Small intestine (tissue), 16 donors: ENCODE data around the gene NR0B2. TPM values are rescaled to one million over a fixed set of nuclear protein-coding genes. Genes with fewer than 3 reads are reported as not detected.

Experiments used
- DNase-seq, 2 donors: peaks; one replicate each; pipeline versions ENCODE4 v3.0.0 to v3.0.0-alpha.2; 2013
- FAIRE-seq: peaks from 2 replicates; lab custom pipeline; 2012; peaks lifted over from hg19 to GRCh38; lab: Jason Lieb, UNC
- H3K27ac ChIP-seq, 3 donors: one replicate each; pipeline ENCODE4 v1.5.1; 2013; ENCODE audit warnings: low read length in 2 of 3, mild to moderate bottlenecking in 2 of 3, control low read depth in 1 of 3, inconsistent platforms in 1 of 3, low read depth in 1 of 3, moderate library complexity in 1 of 3
- H3K27me3 ChIP-seq, 3 donors: one replicate each; pipeline ENCODE4 v1.6.1; 2013; ENCODE audit warnings: low read length in 3 of 3, inconsistent platforms in 1 of 3; ENCODE audit not compliant: control insufficient read depth in 3 of 3, insufficient read depth in 3 of 3
- H3K36me3 ChIP-seq, 3 donors: one replicate each; pipeline ENCODE4 v1.6.1; 2013; ENCODE audit warnings: low read length in 3 of 3, inconsistent platforms in 1 of 3, low read depth in 1 of 3, mild to moderate bottlenecking in 1 of 3, moderate library complexity in 1 of 3; ENCODE audit not compliant: control insufficient read depth in 3 of 3, insufficient read depth in 2 of 3
- H3K4me1 ChIP-seq, 3 donors: one replicate each; pipeline ENCODE4 v1.6.1; 2013; ENCODE audit warnings: low read length in 2 of 3, inconsistent platforms in 1 of 3, low read depth in 1 of 3, mild to moderate bottlenecking in 1 of 3, moderate library complexity in 1 of 3; ENCODE audit not compliant: control insufficient read depth in 3 of 3, insufficient read depth in 2 of 3
- H3K4me3 ChIP-seq, 3 donors: one replicate each; pipeline ENCODE4 v1.5.1; 2013; ENCODE audit warnings: low read length in 3 of 3, control low read depth in 1 of 3, inconsistent platforms in 1 of 3, low read depth in 1 of 3, mild to moderate bottlenecking in 1 of 3, moderate library complexity in 1 of 3
- H3K9me3 ChIP-seq, 2 donors: one replicate each; pipeline ENCODE4 v1.6.1; 2013; ENCODE audit warnings: low read depth in 1 of 2, low read length in 1 of 2; ENCODE audit not compliant: control insufficient read depth in 2 of 2, insufficient read depth in 1 of 2
- WGBS, 3 donors: extraction: QIAGEN DNeasy Blood & Tissue Kit; methylation state at CpG; one replicate each; pipeline ENCODE4 v1.1.7; 2013; 5-methylcytosine and 5-hydroxymethylcytosine counted together
- long read RNA-seq, 10 donors: transcript quantifications; one replicate each; lab custom pipeline, GENCODE V29; 2026
- polyA plus RNA-seq, 4 donors: library from polyadenylated mRNA; stranded (reverse) in 3 of 4; unstranded in 1 of 4; fragments of 200-250 nt in 3 of 4; fragments of 120-200 nt in 1 of 4; gene quantifications; one replicate each; pipeline versions ENCODE4 v1.2.1 to v1.2.3, GENCODE V29; 2013
- donor health status: healthy with polysubstance abuse.
- donor health status: control.
- donor health status: control.
- donor health status: Bipolar disorder and iron deficiency.
- donor health status: healthy.

Gene NR0B2
- polyA plus RNA-seq: 100 to 1,000 TPM in 2 of 4 donors, 10 to 100 TPM in 2; 54.9 to 443 (median 216) TPM
- long read RNA-seq, donor 1: 0 reads
- long read RNA-seq, donor 2, transcript NR0B2-201 (2 exons, 1,156 nt): major isoform, 28 of 28 reads
- long read RNA-seq, donor 2, partial matches to known transcripts: 0 of 28 reads
- long read RNA-seq, donor 2, other reads (novel, unspliced or antisense): 0 of 28 reads
- long read RNA-seq, donor 3, transcript NR0B2-201 (2 exons, 1,156 nt): major isoform, 42 of 219 reads
- long read RNA-seq, donor 3, partial matches to known transcripts: 143 of 219 reads
- long read RNA-seq, donor 3, other reads (novel, unspliced or antisense): 34 of 219 reads
- long read RNA-seq, donor 4: 0 reads
- long read RNA-seq, donor 5, transcript NR0B2-201 (2 exons, 1,156 nt): major isoform, 14 of 14 reads
- long read RNA-seq, donor 5, partial matches to known transcripts: 0 of 14 reads
- long read RNA-seq, donor 5, other reads (novel, unspliced or antisense): 0 of 14 reads
- long read RNA-seq, donor 6, transcript NR0B2-201 (2 exons, 1,156 nt): major isoform, 92 of 232 reads
- long read RNA-seq, donor 6, partial matches to known transcripts: 105 of 232 reads
- long read RNA-seq, donor 6, other reads (novel, unspliced or antisense): 35 of 232 reads
- long read RNA-seq, donor 7: 0 reads
- long read RNA-seq, donor 8: 0 reads
- long read RNA-seq, donor 9, transcript NR0B2-201 (2 exons, 1,156 nt): major isoform, 17 of 33 reads
- long read RNA-seq, donor 9, partial matches to known transcripts: 16 of 33 reads
- long read RNA-seq, donor 9, other reads (novel, unspliced or antisense): 0 of 33 reads
- long read RNA-seq, donor 10, transcript NR0B2-201 (2 exons, 1,156 nt): major isoform, 13 of 13 reads
- long read RNA-seq, donor 10, partial matches to known transcripts: 0 of 13 reads
- long read RNA-seq, donor 10, other reads (novel, unspliced or antisense): 0 of 13 reads

DNA sequence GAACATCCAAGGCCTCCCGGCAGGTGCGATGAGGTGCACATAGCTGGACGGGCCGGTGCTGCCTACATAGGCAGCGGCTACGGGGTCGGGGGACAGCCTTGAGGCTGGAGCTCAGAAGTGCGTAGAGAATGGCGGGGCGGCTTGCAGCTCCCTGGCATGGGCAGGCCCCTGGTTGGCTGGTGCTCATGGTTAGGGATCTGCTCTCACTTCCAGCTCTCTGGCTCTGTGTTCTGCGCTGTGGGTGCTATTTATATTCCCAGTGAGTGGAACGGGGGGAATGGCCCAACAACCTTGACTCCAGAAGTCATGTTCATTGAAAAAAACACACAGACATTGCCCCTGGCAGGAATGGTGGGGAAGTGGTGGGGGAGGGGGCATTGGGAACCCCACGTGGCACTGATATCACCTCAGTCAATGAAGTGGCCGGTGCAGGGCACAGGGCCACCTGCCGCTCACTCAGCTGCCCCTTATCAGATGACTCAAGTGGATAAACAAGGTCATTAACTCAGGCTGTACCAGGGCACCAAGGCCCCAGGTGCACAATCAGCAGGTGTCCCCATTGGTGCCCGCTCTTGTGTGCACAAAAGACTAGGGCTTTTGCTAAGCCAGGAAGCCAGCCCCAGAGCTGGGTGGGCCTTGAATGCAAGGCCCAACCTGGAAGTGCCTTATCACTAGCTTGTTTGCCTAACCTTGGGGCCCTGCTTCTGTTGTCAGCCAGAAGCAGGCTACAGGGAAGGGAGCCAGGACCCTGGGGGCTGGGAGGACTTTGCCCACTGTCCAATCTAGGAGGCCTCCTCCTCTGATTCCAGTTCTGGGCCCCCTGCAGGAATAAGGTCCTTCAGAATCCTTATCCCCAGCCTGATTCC lies at the start of gene NR0B2:
NR0B2 (minus strand) TSS at position 222 of the 866 bp plus-strand sequence; CDS start at position 187, 35 bp downstream.
- H3K27me3 ChIP-seq: no peaks in the 10 kb centered on the region
- H3K9me3 ChIP-seq: no peaks in the 10 kb centered on the region
- peaks cover 0 to 39% (median 0%) of the 10 kb centered on the region in 3 donors for H3K4me1 ChIP-seq
- DNase-seq (peak; percentile 97 to 99), FAIRE-seq (no peak)
- H3K36me3 ChIP-seq: peaks cover 0 to 35% (median 3%) of the 10 kb centered on the region in 3 donors
- 20 to 65% (median 41%) methylated on average over 15 to 16 of the region's 16 CpGs for WGBS, 3 donors
- peak within 1 kb of the TSS in 2 of 3 donors; percentile 75 to 84 for H3K4me3 ChIP-seq
- H3K27ac ChIP-seq: peak within 1 kb of the TSS; percentile 89 to 100 (median 96)

DNA sequence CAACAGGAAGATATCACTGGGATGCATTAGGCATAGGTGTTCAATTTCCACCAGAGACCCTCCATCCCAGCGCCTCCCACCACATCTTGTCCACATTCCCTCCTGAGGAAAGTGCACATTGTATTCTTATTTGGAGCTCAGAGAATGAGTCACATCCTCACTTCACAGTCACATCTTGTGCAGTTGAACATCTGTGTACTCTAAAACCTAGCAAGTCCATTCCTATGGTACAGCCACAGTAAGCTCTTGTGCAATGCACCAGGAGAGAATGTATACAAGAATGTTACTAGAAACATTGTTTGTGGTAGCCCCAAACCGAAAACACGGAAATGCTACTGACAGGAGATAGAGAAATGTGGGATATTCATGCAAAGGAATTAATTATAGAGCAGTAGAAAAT lies 48.1 kb upstream of the NR0B2 start:
- H3K27me3 ChIP-seq: peaks cover 0 to 13% (median 8%) of the 10 kb centered on the region in 3 donors
- peaks cover 0 to 4% (median 0%) of the 10 kb centered on the region in 3 donors for H3K4me1 ChIP-seq
- H3K9me3 ChIP-seq: no peaks in the 10 kb centered on the region
- H3K4me3 ChIP-seq: no peak overlapping the region
- no peak overlapping the region for H3K27ac ChIP-seq
- 66 to 82% (median 77%) methylated on average over 3 of the region's 3 CpGs for WGBS, 3 donors
- no peak for FAIRE-seq
- H3K36me3 ChIP-seq: peaks cover 0 to 7% (median 0%) of the 10 kb centered on the region in 3 donors
- DNase-seq: no peak

- WGBS, 3 donors: 6 to 21% (median 19%) methylated on average over 3 of the region's 3 CpGs
- H3K4me1 ChIP-seq: peaks cover 0 to 4% (median 0%) of the 10 kb centered on the region in 3 donors
- peak overlapping the region; percentile 33 to 65 (median 57) for H3K27ac ChIP-seq
- H3K36me3 ChIP-seq: peaks cover 0 to 7% (median 0%) of the 10 kb centered on the region in 3 donors
- no peak for FAIRE-seq
- no peak for DNase-seq
- H3K27me3 ChIP-seq: peaks cover 0 to 13% (median 8%) of the 10 kb centered on the region in 3 donors
- no peaks in the 10 kb centered on the region for H3K9me3 ChIP-seq
- H3K4me3 ChIP-seq: peak overlapping the region; percentile 57 to 90 (median 77)
Measured at GRCh38 chr1:26960625-26960966, 46.8 kb upstream of the NR0B2 start.

DNA sequence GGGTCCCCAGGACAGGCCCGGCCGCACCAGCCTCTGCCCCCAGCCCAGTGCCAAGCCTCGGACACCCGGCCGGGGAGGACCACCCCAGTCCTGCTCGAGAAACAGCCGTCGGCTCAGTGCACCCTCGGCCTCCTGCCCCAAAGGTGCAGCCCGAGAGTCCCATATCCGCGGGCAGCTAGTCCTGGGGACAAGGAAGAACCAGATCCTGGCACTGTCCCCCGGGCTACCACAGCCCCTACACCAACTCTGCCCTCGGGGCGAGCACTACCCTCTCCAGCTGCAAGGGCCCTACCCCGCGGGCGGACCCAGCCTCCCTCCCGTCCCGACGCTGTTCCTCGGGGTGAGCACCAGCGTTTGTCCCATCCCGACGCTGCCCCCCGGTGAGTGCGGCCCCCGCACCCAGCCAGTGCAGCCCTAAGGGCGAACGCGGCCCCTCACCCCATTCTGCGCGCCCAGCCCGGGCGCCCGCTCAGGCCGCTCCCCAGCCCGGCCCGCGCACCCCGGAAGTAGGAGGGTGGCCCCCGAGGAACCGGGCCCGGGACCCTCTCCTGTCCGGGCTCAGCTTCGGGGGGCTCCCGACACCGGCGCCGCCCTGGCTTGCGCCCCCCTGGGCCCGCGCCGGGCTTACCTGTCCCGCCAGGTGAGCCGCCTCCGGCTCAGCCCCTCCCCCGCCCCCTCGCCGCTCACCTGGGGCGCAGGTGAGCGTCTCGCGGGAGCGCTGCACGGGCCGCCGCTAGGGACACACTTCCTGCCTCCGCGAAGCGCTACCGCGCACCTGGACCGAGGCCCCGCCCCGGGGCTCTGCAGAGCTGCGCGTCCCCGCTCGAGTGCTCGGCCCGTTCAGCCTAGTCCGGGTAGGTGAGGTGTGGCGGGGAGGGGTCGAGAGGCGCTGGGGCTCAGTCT lies 46.2 kb upstream of the NR0B2 start, which contains the start of gene KDF1:
KDF1 (minus strand) TSS at position 747 of the 903 bp plus-strand sequence. CDS start 8,088 bp downstream, outside the sequence.
- Histone ChIP-seq H3K4me1 (peaks cover 0 to 4% (median 0%) of the 10 kb centered on the region in 3 donors), H3K36me3 (peaks cover 0 to 7% (median 0%) of the 10 kb centered on the region in 3 donors), H3K4me3 (peak within 1 kb of the TSS; percentile 77 to 90 (median 85)), H3K27me3 (peaks cover 0 to 13% (median 8%) of the 10 kb centered on the region in 3 donors), H3K27ac (peak within 1 kb of the TSS; percentile 33 to 65 (median 57)), H3K9me3 (no peaks in the 10 kb centered on the region)
- FAIRE-seq (no peak), DNase-seq (peak; percentile 91 to 96)
- 1% methylated on average over 49 to 86 of the region's 86 CpGs for WGBS, 3 donors

GRCh38 chr1:26959270-26959669 lies 45.5 kb upstream of the NR0B2 start:
- FAIRE-seq (no peak), DNase-seq (no peak)
- H3K27me3 ChIP-seq: peaks cover 0 to 13% (median 8%) of the 10 kb centered on the region in 3 donors
- peaks cover 0 to 10% (median 0%) of the 10 kb centered on the region in 3 donors for H3K36me3 ChIP-seq
- no peaks in the 10 kb centered on the region for H3K9me3 ChIP-seq
- H3K4me3 ChIP-seq: peak overlapping the region; percentile 77 to 90 (median 85)
- 3 to 17% (median 16%) methylated on average over 11 to 13 of the region's 13 CpGs for WGBS, 3 donors
- H3K27ac ChIP-seq: peak overlapping the region in 1 of 3 donors; percentile 14
- peaks cover 0 to 4% (median 0%) of the 10 kb centered on the region in 3 donors for H3K4me1 ChIP-seq

GRCh38 chr1:26957306-26957705 lies 43.5 kb upstream of the NR0B2 start:
- Histone ChIP-seq H3K9me3 (no peaks in the 10 kb centered on the region), H3K36me3 (peaks cover 0 to 18% (median 0%) of the 10 kb centered on the region in 3 donors), H3K27ac (no peak overlapping the region), H3K4me3 (no peak overlapping the region), H3K27me3 (peaks cover 0 to 13% (median 8%) of the 10 kb centered on the region in 3 donors), H3K4me1 (peaks cover 0 to 6% (median 0%) of the 10 kb centered on the region in 3 donors)
- 88 to 94% (median 93%) methylated on average over 3 of the region's 3 CpGs for WGBS, 3 donors
- no peak for DNase-seq
- FAIRE-seq: no peak

DNA sequence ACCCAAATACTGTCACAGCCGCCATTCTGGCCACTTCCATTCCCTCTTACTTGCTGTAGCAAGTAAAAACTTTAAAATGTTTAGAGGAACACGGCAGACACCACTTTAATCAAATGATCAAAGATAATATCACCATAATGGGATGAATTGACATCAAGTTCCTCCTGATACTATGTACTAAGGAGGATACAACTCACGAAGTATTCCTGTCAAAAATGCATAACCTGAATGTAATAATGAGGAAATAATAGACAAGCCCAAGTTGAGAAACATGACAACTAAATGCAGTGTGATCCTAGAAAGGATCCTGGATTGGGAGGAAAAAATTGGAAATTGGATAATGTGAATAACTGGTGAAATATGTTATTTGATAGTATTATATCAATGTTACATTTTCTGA lies 42.5 kb upstream of the NR0B2 start:
- FAIRE-seq (no peak), DNase-seq (no peak)
- Histone ChIP-seq H3K27me3 (peaks cover 0 to 13% (median 8%) of the 10 kb centered on the region in 3 donors), H3K4me3 (no peak overlapping the region), H3K4me1 (peaks cover 0 to 7% (median 0%) of the 10 kb centered on the region in 3 donors), H3K9me3 (no peaks in the 10 kb centered on the region), H3K36me3 (peaks cover 0 to 28% (median 2%) of the 10 kb centered on the region in 3 donors), H3K27ac (no peak overlapping the region)
- WGBS, 3 donors: 79 to 90% (median 83%) methylated on average over 3 of the region's 3 CpGs
